ENCODE data around the gene OR9A2.

OR9A2 gene

GRCh38 chr7:143027032-143027431, at the start of gene OR9A2:
OR9A2 (minus strand) TSS chr7:143027132; CDS start chr7:143027132, 0 bp downstream.
- no peak for DNase-seq (ENCODE audit: low read depth in 1 of 2, low spot score in 1 of 2)

- no peak for DNase-seq (ENCODE audit: low read depth in 1 of 2, low spot score in 1 of 2)
Measured at GRCh38 chr7:143074141-143074540, 47.2 kb upstream of the OR9A2 start.

- no peak for DNase-seq (ENCODE audit: low read depth in 1 of 2, low spot score in 1 of 2)
Measured at GRCh38 chr7:143073556-143073955, 46.6 kb upstream of the OR9A2 start.

- DNase-seq (ENCODE audit: low read depth in 1 of 2, low spot score in 1 of 2), result no peak
Measured at GRCh38 chr7:143069912-143070500, 43.1 kb upstream of the OR9A2 start.

- no peak for DNase-seq (ENCODE audit: low read depth in 1 of 2, low spot score in 1 of 2)
Measured at GRCh38 chr7:143068446-143068845, 41.5 kb upstream of the OR9A2 start.

- no peak for DNase-seq (ENCODE audit: low read depth in 1 of 2, low spot score in 1 of 2)
Measured at GRCh38 chr7:143063741-143064140, 36.8 kb upstream of the OR9A2 start.

GRCh38 chr7:143055754-143056153, 28.8 kb upstream of the OR9A2 start:
- DNase-seq (ENCODE audit: low read depth in 1 of 2, low spot score in 1 of 2), result no peak

- no peak for DNase-seq (ENCODE audit: low read depth in 1 of 2, low spot score in 1 of 2)
Measured at GRCh38 chr7:143054621-143055020, 27.7 kb upstream of the OR9A2 start.

GRCh38 chr7:143052041-143052440, 25.1 kb upstream of the OR9A2 start, which contains the start of gene OR6V1:
OR6V1 (plus strand) TSS chr7:143052341; CDS start chr7:143052341, 0 bp downstream.
- DNase-seq (ENCODE audit: low read depth in 1 of 2, low spot score in 1 of 2), result no peak

GRCh38 chr7:143050931-143051330, 24.0 kb upstream of the OR9A2 start:
- no peak for DNase-seq (ENCODE audit: low read depth in 1 of 2, low spot score in 1 of 2)

- DNase-seq (ENCODE audit: low read depth in 1 of 2, low spot score in 1 of 2), result no peak
Measured at GRCh38 chr7:143049362-143049761, 22.4 kb upstream of the OR9A2 start.

- DNase-seq (ENCODE audit: low read depth in 1 of 2, low spot score in 1 of 2), result no peak
Measured at GRCh38 chr7:143048827-143049226, 21.9 kb upstream of the OR9A2 start.

- DNase-seq (ENCODE audit: low read depth in 1 of 2, low spot score in 1 of 2), result no peak
Measured at GRCh38 chr7:143047326-143047725, 20.4 kb upstream of the OR9A2 start.

- no peak for DNase-seq (ENCODE audit: low read depth in 1 of 2, low spot score in 1 of 2)
Measured at GRCh38 chr7:143046426-143046851, 19.5 kb upstream of the OR9A2 start.

- DNase-seq (ENCODE audit: low read depth in 1 of 2, low spot score in 1 of 2), result no peak
Measured at GRCh38 chr7:143043391-143043790, 16.5 kb upstream of the OR9A2 start.

GRCh38 chr7:143042790-143043271, 15.9 kb upstream of the OR9A2 start:
- no peak for DNase-seq (ENCODE audit: low read depth in 1 of 2, low spot score in 1 of 2)

GRCh38 chr7:143042159-143042789, 15.3 kb upstream of the OR9A2 start:
- DNase-seq (ENCODE audit: low read depth in 1 of 2, low spot score in 1 of 2), result no peak

- no peak for DNase-seq (ENCODE audit: low read depth in 1 of 2, low spot score in 1 of 2)
Measured at GRCh38 chr7:143041346-143041745, 14.4 kb upstream of the OR9A2 start.

GRCh38 chr7:143040209-143040715, 13.3 kb upstream of the OR9A2 start:
- no peak for DNase-seq (ENCODE audit: low read depth in 1 of 2, low spot score in 1 of 2)

- DNase-seq (ENCODE audit: low read depth in 1 of 2, low spot score in 1 of 2), result no peak
Measured at GRCh38 chr7:143038635-143039034, 11.7 kb upstream of the OR9A2 start.

- DNase-seq (ENCODE audit: low read depth in 1 of 2, low spot score in 1 of 2), result no peak
Measured at GRCh38 chr7:143027683-143028082, 751 bp upstream of the OR9A2 start.

- no peak for DNase-seq (ENCODE audit: low read depth in 1 of 2, low spot score in 1 of 2)
Measured at GRCh38 chr7:143025371-143025770, 1.6 kb downstream of the OR9A2 start.

- no peak for DNase-seq (ENCODE audit: low read depth in 1 of 2, low spot score in 1 of 2)
Measured at GRCh38 chr7:143023047-143023446, 3.9 kb downstream of the OR9A2 start.

Measured in activated T-helper 1 cell treated with anti-CD3 and anti-CD28 coated beads, Interleukin-2, amount 50 U/mL, for 16 hours (primary cell).